Panc1 (cell line): ENCODE measurements around the gene NUBP1. TPM values are rescaled to one million over a fixed set of nuclear protein-coding genes. Genes with fewer than 3 reads are reported as not detected.

ENCODE experiments used
- ATAC-seq: fragments of 200-7000 bp; cut with Tn5 transposase; 2 replicates; pipeline ENCODE4 v1.9.1; 2020; ENCODE audit warnings: mild to moderate bottlenecking, moderate library complexity
- BruUV-seq: library from RNA; stranded (reverse); fragments of 400-500 nt; replicated peaks from 2 replicates; lab custom pipeline; 2021; lab: Mats Ljungman, UMichigan
- CTCF ChIA-PET: fragments of 300-600 bp; sonication (Branson Sonifier 250); formaldehyde crosslinking; loops from one replicate; lab custom pipeline; 2022; ENCODE audit warnings: antibody characterized with exemption; lab: Charles Lee
- POLR2A ChIA-PET: fragments of 300-600 bp; sonication (Branson Sonifier 250); formaldehyde crosslinking; loops from one replicate; lab custom pipeline; 2022; ENCODE audit warnings: antibody characterized with exemption; lab: Charles Lee
- DNase-seq: peaks from one replicate; pipeline ENCODE4 v3.0.0-alpha.2; 2010; ENCODE audit warnings: low read depth, low spot score
- H3K27ac ChIP-seq: 2 replicates; pipeline ENCODE4 v1.5.1; 2011; ENCODE audit warnings: mild to moderate bottlenecking, low read length, inconsistent platforms
- H3K27me3 ChIP-seq: fragments of 200-500 bp; sonication (Bioruptor generic); 2 replicates; pipeline ENCODE4 v1.6.0; 2014; ENCODE audit warnings: low read length, inconsistent platforms; ENCODE audit not compliant: control insufficient read depth, insufficient read depth
- H3K36me3 ChIP-seq: fragments of 200-500 bp; sonication (Bioruptor generic); 2 replicates; pipeline ENCODE4 v1.5.1; 2014; ENCODE audit warnings: inconsistent platforms, mild to moderate bottlenecking, low read length, moderate library complexity; ENCODE audit not compliant: control insufficient read depth, insufficient read depth
- H3K4me1 ChIP-seq: 2 replicates; pipeline ENCODE4 v1.5.1; 2011; ENCODE audit warnings: inconsistent platforms, mild to moderate bottlenecking, low read length, moderate library complexity; ENCODE audit not compliant: control insufficient read depth, insufficient read depth
- H3K4me3 ChIP-seq, 2 experiments: 2 replicates each; pipeline ENCODE4 v1.5.1; 2011 to 2012; ENCODE audit warnings: low read depth in 2 of 2, low read length in 2 of 2, mild to moderate bottlenecking in 2 of 2, inconsistent platforms in 1 of 2, moderate library complexity in 1 of 2
- H3K9me3 ChIP-seq: fragments of 200-500 bp; sonication (Bioruptor generic); 2 replicates; pipeline ENCODE4 v1.5.1; 2014; ENCODE audit warnings: low read depth, mild to moderate bottlenecking, inconsistent platforms, low read length, moderate library complexity; ENCODE audit not compliant: control insufficient read depth, insufficient read depth
- POLR2AphosphoS5 ChIP-seq: IDR thresholded peaks from 2 replicates; pipeline ENCODE4 v1.6.1; 2012; ENCODE audit warnings: mild to moderate bottlenecking, low read depth, low read length, moderate library complexity
- SIN3A ChIP-seq: IDR thresholded peaks from 2 replicates; pipeline ENCODE4 v1.6.1; 2012; ENCODE audit warnings: low read depth, mild to moderate bottlenecking, low read length, moderate library complexity, borderline replicate concordance; ENCODE audit not compliant: insufficient read depth
- TCF7L2 ChIP-seq: IDR thresholded peaks from 2 replicates; pipeline ENCODE4 v1.6.1; 2011; ENCODE audit warnings: mild to moderate bottlenecking, low read depth, low read length, inconsistent platforms
- in situ Hi-C: cut with HindIII; loops from 2 replicates; pipeline ENCODE4 v1.10.0; 2016; ENCODE audit warnings: low sequenced_read_pairs, low pct_unique_long_range_greater_than_20kb
- intact Hi-C: fragments of 100-400 bp; cut with micrococcal nuclease; formaldehyde crosslinking; loops from one replicate; pipeline ENCODE4 v1.10.0; 2022; ENCODE audit not compliant: unreplicated experiment
- total RNA-seq: library from RNA; stranded (reverse); gene quantifications from one replicate; pipeline ENCODE4 v1.2.1, GENCODE V29; 2021; ENCODE audit not compliant: unreplicated experiment
- TF ChIP-seq, protein P1 (sequence below), 2 experiments: IDR thresholded peaks; 2 replicates each; pipeline ENCODE4 v1.6.1; 2011 to 2012; ENCODE audit warnings: low read depth in 2 of 2, control low read depth in 1 of 2, low read length in 1 of 2, mild to moderate bottlenecking in 1 of 2, moderate library complexity in 1 of 2; ENCODE audit not compliant: insufficient read depth in 1 of 2
- TF ChIP-seq, protein P2 (sequence below): fragments of 450-650 bp; IDR thresholded peaks from 2 replicates; pipeline ENCODE4 v1.5.1; 2017; ENCODE audit warnings: mild to moderate bottlenecking

The NUBP1 gene
- total RNA-seq, 1 experiment from 2014 or later = 27.5 TPM

DNA sequence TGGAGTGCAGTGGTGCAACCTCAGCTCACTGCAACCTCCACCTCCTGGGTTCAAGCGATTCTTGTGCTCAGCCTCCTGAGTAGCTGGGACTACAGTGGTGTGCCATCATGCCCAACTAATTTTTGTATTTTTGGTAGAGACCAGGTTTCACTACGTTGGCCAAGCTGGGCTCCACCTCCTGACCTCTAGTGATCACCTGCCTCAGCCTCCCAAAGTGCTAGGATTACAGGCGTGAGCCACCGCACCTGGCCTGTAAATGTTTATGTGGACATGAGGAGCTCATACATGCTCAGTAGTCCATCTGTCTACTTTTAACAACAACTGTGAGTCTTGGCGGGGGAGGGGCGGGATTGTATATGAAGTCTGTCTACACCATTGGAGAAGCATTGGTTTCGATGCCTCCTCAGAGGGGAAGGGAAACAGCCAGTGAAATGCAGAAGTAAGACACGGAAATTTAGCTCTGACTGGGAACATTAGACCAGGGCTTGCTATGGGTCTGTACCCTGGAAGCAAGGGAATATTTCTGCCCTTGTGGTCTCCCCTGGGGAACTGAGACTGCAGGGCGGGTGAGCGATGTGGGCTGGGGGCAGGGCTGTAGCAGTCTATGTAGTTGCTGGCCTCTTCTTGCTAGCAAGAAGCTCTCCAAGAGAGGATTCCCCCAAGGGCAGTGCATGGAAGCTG is 9.3 kb downstream of the NUBP1 start:
- Histone ChIP-seq H3K27ac (no peak overlapping the region), H3K4me3 (no peak overlapping the region), H3K9me3 (no peaks in the 10 kb centered on the region), H3K4me1 (no peaks in the 10 kb centered on the region), H3K36me3 (no peaks in the 10 kb centered on the region), H3K27me3 (no peaks in the 10 kb centered on the region)
- BruUV-seq = no TSS peak
- in situ Hi-C loops = no loop called here
- ChIA-PET CTCF (no interaction called here), POLR2A (no interaction called here)
- DNase-seq = no peak
- no peak for TF ChIP-seq POLR2AphosphoS5
- TF ChIP-seq SIN3A = no peak
- TF ChIP-seq, protein P1, sequence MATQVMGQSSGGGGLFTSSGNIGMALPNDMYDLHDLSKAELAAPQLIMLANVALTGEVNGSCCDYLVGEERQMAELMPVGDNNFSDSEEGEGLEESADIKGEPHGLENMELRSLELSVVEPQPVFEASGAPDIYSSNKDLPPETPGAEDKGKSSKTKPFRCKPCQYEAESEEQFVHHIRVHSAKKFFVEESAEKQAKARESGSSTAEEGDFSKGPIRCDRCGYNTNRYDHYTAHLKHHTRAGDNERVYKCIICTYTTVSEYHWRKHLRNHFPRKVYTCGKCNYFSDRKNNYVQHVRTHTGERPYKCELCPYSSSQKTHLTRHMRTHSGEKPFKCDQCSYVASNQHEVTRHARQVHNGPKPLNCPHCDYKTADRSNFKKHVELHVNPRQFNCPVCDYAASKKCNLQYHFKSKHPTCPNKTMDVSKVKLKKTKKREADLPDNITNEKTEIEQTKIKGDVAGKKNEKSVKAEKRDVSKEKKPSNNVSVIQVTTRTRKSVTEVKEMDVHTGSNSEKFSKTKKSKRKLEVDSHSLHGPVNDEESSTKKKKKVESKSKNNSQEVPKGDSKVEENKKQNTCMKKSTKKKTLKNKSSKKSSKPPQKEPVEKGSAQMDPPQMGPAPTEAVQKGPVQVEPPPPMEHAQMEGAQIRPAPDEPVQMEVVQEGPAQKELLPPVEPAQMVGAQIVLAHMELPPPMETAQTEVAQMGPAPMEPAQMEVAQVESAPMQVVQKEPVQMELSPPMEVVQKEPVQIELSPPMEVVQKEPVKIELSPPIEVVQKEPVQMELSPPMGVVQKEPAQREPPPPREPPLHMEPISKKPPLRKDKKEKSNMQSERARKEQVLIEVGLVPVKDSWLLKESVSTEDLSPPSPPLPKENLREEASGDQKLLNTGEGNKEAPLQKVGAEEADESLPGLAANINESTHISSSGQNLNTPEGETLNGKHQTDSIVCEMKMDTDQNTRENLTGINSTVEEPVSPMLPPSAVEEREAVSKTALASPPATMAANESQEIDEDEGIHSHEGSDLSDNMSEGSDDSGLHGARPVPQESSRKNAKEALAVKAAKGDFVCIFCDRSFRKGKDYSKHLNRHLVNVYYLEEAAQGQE (IDR thresholded peaks at IDR 0.05; ENCODE audit: insufficient read depth in 1 of 2, low read depth in 2 of 2, low read length in 1 of 2) = no peak
- no peak for TF ChIP-seq TCF7L2
- TF ChIP-seq, protein P2, sequence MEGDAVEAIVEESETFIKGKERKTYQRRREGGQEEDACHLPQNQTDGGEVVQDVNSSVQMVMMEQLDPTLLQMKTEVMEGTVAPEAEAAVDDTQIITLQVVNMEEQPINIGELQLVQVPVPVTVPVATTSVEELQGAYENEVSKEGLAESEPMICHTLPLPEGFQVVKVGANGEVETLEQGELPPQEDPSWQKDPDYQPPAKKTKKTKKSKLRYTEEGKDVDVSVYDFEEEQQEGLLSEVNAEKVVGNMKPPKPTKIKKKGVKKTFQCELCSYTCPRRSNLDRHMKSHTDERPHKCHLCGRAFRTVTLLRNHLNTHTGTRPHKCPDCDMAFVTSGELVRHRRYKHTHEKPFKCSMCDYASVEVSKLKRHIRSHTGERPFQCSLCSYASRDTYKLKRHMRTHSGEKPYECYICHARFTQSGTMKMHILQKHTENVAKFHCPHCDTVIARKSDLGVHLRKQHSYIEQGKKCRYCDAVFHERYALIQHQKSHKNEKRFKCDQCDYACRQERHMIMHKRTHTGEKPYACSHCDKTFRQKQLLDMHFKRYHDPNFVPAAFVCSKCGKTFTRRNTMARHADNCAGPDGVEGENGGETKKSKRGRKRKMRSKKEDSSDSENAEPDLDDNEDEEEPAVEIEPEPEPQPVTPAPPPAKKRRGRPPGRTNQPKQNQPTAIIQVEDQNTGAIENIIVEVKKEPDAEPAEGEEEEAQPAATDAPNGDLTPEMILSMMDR = no peak
- ATAC-seq = no peak
- intact Hi-C loops = no loop called here

DNA sequence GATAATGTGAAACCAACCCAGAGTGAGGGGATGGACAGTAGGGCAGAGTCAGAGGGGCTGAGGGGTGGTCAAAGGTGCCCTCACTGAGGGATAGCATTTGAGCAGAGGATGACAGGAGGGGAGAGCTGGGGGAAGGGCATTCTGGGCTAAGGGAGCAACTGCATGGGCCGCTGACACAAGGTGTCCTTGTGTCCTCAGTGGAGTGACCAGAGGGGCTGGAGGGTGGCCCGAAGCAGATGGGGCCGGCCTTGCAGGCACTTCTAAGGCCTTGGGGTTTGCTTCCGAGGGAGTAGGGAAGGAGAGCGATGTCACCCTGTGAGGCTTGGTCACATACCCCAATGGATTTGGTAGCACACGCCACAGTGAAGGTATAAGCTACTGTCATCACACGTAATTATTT is 10.0 kb downstream of the NUBP1 start:
- intact Hi-C loops (no loop called here), in situ Hi-C loops (no loop called here)
- TF ChIP-seq, protein P1 (IDR thresholded peaks at IDR 0.05; ENCODE audit: insufficient read depth in 1 of 2, low read depth in 2 of 2, low read length in 1 of 2) = no peak
- TF ChIP-seq, protein P2 = no peak
- TF ChIP-seq TCF7L2 (no peak), POLR2AphosphoS5 (no peak), SIN3A (no peak)
- no peaks in the 10 kb centered on the region for H3K4me1 ChIP-seq
- ChIA-PET CTCF (no interaction called here), POLR2A (no interaction called here)
- BruUV-seq = no TSS peak
- no peak overlapping the region for H3K4me3 ChIP-seq
- ATAC-seq (no peak), DNase-seq (no peak)
- H3K27me3 ChIP-seq = no peaks in the 10 kb centered on the region
- no peak overlapping the region for H3K27ac ChIP-seq
- H3K9me3 ChIP-seq = no peaks in the 10 kb centered on the region
- no peaks in the 10 kb centered on the region for H3K36me3 ChIP-seq
